HG02973 (cell line): ENCODE results near the gene RUNX3.
"Not testable (repeated sequence)": the region's sequence is repeated elsewhere in the genome, so short reads cannot be mapped to it uniquely, and the experiment has no call there.

Source experiments
- ATAC-seq: cut with Tn5 transposase; IDR thresholded peaks from one replicate; pipeline ENCODE4 v1.9.1; 2021; ENCODE audit warnings: moderate library complexity; ENCODE audit not compliant: unreplicated experiment

Gene RUNX3

GRCh38 chr1:24914226-24915069 lies 15.6 kb downstream of the RUNX3 start:
- ATAC-seq, result no peak

GRCh38 chr1:24913616-24914225 lies 16.4 kb downstream of the RUNX3 start:
- no peak for ATAC-seq

- ATAC-seq, result no peak
Measured at GRCh38 chr1:24913274-24913604, 16.8 kb downstream of the RUNX3 start.

- no peak for ATAC-seq
Measured at GRCh38 chr1:24912376-24913273, 17.5 kb downstream of the RUNX3 start.

- ATAC-seq, result no peak
Measured at GRCh38 chr1:24911651-24912155, 18.4 kb downstream of the RUNX3 start.

GRCh38 chr1:24910751-24911650 lies 19.1 kb downstream of the RUNX3 start:
- no peak for ATAC-seq

GRCh38 chr1:24910210-24910609 lies 19.9 kb downstream of the RUNX3 start:
- no peak for ATAC-seq

- ATAC-seq, result no peak
Measured at GRCh38 chr1:24909388-24909898, 20.6 kb downstream of the RUNX3 start.

GRCh38 chr1:24908591-24909259 lies 21.4 kb downstream of the RUNX3 start:
- no peak for ATAC-seq

GRCh38 chr1:24907587-24908294 lies 22.3 kb downstream of the RUNX3 start:
- not testable (repeated sequence) for ATAC-seq

GRCh38 chr1:24906760-24907490 lies 23.2 kb downstream of the RUNX3 start:
- no peak for ATAC-seq

- no peak for ATAC-seq
Measured at GRCh38 chr1:24905979-24906720, 23.9 kb downstream of the RUNX3 start.

- ATAC-seq, result no peak
Measured at GRCh38 chr1:24905355-24905978, 24.6 kb downstream of the RUNX3 start.

- ATAC-seq, result no peak
Measured at GRCh38 chr1:24904731-24905354, 25.2 kb downstream of the RUNX3 start.

GRCh38 chr1:24903955-24904730 lies 25.9 kb downstream of the RUNX3 start:
- ATAC-seq, result no peak

GRCh38 chr1:24903560-24903954 lies 26.5 kb downstream of the RUNX3 start:
- no peak for ATAC-seq
